Cerebellar nuclear complex (tissue), 1 donor: ENCODE measurements around the gene STAT3.
"Not testable (repeated sequence)": the region's sequence is repeated elsewhere in the genome, so short reads cannot be mapped to it uniquely, and the experiment has no call there.

Source experiments
- DNase-seq, 2 experiments: peaks; one replicate each; lab custom pipeline; 2025; lab: John Stamatoyannopoulos, UW

STAT3 gene

GRCh38 chr17:42388381-42389134 lies at the start of gene STAT3:
TSS of gene STAT3 (minus strand) at chr17:42388442. CDS start at chr17:42348516, 39,926 bp downstream.
- DNase-seq: peak; percentile 100

DNA sequence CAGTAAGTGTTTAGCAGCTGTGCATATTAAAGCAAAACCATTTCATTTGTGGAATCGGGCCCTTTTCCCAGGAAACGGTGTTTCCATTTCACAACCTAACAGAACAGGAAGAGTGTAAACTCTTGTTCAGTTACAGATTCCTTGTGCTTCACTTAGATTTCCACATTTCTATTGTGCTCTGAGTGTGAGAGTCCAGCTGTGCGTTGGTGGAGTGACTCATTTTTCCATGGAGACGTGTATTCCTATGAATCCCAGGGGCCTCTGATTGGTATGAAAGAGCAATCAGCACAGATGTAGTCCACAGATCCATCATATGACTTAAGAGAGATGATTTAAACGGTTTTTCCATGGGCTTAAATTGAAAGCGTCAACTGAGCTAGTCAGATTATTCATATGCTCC lies 48.1 kb upstream of the STAT3 start:
- no peak for DNase-seq

DNA sequence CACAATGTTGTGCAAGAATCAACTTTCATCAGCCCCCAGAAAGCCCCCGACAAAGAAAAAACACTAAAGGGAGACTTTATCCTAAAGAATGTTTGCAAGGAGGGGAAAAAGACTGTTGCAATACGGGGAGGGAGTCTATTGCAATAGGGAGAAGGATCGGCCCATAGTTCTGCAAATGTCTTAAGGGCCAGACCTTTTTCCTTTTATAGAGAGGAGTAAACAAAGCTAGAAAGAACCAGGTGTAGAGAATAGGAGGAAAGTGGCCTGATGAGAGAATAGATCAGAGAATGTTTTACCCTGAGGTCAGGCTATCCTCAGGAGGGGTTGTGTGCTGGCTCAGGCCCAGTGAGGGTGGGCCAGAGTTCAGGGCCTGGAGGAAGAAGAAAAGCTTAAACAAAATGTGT lies 43.5 kb upstream of the STAT3 start:
- no peak for DNase-seq

DNA sequence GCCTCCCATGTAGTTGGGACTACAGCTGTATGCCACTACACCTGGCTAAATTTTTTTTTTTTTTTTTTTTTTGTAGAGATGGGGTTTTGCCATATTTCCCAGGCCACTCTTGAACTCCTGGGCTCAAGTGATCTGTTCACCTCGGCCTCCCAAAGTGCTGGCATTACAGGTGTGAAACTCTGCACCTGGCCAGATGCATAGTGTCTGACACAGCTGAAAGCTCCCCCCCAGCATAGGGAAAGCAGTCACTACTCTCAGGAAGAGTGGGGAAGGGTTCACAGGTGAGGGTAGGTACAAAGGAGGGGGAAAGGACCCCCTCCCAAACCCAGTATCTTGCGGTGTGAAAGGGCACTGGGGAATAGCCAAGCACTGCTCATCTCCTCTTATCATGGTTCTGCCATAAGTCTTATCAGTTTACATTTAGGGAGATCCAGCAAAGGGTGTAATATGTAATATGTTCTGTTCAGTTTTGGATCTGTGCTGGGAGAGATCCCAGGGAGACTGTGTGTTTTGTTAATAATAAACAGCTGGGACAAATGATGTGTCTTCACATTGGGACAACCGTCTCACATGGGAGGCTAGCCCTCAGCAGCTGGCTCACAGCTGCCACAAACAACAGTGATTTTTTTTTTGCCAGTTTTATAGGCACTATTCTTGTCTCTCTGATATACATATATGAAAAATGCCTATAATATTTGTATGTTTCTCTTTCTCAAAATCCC lies 41.6 kb upstream of the STAT3 start:
- no peak for DNase-seq

DNA sequence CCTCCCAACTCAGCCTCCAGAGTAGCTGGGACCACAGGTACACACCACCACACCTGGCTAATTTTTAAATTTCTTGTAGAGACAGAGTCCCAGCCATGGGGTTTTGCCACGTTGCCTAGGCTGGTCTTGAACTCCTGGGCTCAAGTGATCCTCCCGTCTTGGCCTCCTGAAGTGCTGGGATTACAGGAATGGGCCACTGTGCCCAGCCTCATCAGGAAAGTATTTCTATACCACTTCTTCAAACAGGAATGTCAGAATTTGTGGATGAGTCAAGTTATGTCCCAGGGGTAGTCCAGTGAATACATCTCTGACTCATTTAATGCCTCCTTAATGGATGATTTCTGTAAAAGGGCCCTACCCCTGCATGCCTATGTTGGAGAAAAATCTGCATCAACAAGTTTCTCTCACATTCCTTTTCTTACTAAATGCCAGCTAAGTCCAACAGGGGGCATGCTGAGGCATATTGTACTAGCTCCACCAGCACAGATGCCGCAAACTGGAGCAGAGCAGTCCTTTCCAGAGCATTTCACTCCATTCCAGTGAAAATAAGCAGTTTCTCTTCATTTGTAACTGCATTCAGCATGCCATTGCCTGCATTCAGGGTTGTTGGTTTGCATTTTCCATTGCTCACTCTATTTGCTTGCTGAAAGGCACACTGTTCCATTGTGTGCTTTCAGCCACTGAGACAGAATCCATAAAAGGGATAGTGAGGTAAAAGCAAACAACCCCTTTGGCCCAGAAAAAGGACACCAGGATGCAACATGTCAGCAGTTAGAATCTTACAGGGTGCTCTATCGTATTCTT lies 40.1 kb upstream of the STAT3 start:
- DNase-seq: no peak

- DNase-seq: no peak
These were observed 36.9 kb upstream of the STAT3 start for GRCh38 chr17:42424991-42425610.

- no peak for DNase-seq
These were observed 35.5 kb upstream of the STAT3 start for GRCh38 chr17:42423766-42424165.

GRCh38 chr17:42422958-42423712 lies 34.9 kb upstream of the STAT3 start, which contains the start of gene CAVIN1:
TSS of gene CAVIN1 (minus strand) at chr17:42423256. CDS start at chr17:42423097, 159 bp downstream.
- DNase-seq: peak; percentile 81 to 95

- DNase-seq: no peak
These were observed 34.2 kb upstream of the STAT3 start for GRCh38 chr17:42422412-42422957.

DNA sequence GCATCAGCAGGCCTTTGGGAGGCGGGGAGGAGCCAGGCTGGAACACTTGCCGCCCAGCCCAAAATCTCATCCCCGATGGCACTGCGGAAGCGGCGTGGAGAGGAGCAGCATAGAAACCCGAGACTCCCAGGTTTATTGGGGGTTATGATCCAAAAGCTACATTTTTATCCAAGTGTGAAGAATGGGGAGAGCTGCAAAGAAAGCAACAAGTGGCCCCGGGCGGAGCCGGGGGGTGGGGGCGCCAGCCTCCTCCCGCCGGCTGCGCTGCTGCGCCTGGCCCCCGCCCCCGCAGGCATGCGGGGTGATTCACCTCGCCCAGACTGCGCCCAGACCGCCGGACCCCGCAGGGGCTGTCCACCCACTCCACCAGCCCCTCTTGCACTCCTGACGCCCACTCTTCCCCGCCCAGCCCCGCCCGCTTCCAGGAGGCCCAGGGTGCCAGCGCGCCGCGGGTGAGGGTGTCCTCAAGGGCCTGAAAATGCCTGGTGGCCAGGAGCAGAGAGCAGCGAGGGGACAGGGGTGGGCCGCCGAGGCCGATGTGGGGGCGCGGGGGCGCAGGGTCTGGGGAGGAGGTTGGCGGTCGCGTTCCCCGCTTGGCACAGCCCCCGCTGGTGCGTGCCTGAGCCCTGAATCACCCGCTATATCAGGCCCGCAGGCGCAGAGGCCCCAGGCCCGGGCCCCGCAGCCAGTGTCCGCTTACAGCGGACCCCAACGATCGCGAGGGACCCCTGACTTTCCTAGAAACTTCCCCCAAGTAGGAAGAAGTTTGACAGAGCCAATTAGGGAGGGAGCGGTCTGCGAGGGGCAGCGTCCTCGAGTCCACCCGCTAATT lies 33.5 kb upstream of the STAT3 start:
- no peak for DNase-seq

GRCh38 chr17:42421136-42421506 lies 32.9 kb upstream of the STAT3 start:
- no peak for DNase-seq

GRCh38 chr17:42417981-42418380 lies 29.7 kb upstream of the STAT3 start:
- not testable (repeated sequence) for DNase-seq

DNA sequence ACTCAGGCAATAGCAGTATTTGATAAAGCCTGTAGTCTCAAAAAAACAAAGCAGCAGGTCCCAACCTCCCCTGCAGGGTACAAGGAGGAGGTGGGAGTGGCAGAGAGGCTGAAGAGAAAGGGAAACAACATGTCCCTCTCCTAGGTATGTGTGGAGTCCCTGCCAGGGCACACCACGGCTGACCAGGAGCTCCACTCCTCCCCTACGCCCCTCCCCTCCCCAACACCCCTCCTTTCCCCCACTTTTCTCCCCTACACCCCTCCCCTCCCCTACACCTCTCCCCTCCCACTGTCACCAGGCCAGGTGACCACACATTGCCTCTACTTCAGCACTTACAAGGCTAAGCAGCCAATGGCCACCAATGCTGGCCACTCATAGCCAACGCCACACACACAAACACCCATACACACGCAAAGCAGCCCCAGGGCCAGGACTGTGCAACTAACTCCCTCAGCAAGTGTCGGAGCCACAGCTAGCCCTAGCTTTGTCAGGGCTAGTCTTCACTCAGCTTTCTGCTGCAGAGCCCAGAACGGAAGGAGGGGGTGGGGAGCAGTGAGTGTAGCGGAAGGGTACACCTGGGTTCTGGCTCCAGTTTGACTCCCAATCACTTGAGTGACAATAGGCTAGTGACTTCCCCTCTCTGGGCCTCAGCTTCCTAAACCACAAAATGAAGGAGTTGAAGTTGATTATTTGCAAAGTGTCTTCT lies 26.6 kb upstream of the STAT3 start:
- no peak for DNase-seq

GRCh38 chr17:42413464-42414040 lies 25.3 kb upstream of the STAT3 start:
- no peak for DNase-seq

DNA sequence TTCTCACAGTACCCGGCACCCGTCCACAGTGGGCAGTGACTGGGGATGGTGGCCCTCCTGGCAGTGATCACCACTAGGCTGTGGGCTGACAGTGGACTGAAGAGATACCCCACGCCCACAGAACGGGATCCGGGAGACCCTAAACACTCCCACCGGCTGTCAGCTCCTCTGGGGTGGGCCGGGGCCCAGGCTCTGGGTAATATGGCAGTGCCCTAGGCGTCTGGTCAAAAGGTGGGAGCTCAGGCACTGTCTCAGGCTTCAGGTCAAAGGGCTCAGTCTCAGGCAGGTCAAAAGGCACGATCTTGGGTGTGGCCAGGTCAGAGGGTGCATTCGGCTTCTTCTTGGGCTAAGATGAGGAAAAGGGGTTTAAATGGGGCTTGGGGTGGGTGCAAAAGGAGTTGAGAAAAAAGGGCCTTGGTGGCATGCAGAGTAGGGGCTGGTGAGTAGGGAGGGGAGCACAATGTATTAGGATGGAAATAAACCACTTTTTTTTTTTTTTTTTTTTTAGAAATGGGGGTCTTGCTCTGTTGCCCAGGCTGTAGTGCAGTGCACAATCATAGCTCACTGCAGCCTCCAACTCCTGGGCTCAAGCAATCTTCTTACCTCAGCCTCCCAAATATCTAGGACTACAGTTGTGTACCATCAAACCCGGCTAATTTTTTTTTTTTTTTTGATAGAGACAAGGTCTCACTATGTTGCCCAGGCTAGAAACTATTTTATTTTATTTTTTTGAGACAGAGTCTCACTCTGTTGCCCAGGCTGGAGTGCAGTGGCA lies 23.9 kb upstream of the STAT3 start:
- DNase-seq: no peak

DNA sequence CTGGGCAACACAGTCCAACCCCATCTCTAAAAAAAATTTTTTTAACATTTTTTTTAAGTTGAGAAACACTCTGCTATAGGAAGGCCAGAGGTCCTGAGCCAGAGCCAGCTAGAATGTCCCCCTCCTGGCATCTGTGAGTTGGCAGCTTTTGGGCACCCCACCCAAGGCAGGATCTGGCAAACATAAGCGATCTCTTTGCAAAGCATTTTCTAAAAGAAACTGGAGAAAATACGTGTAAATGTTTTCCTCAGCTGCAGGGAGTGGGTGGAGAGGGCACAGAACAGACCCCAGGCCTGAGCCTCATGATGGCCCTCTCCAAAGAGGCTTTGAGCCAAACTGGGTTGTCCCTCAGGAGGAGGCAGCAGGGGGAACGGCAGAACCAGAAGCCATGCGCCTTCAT lies 23.1 kb upstream of the STAT3 start:
- no peak for DNase-seq

GRCh38 chr17:42410319-42410685 lies 22.1 kb upstream of the STAT3 start:
- DNase-seq: no peak

GRCh38 chr17:42409523-42410318 lies 21.5 kb upstream of the STAT3 start:
- no peak for DNase-seq
